WTC11 (cell line): ENCODE measurements around the gene CHRNB2.

ENCODE experiments used
- CREM ChIP-seq: sonication (generic); formaldehyde crosslinking; IDR thresholded peaks from 2 replicates; pipeline ENCODE4 v1.8.1; 2022; ENCODE audit warnings: mild to moderate bottlenecking, missing genetic modification reagents, moderate library complexity
- FOXK1 ChIP-seq: sonication (generic); formaldehyde crosslinking; IDR thresholded peaks from 2 replicates; pipeline ENCODE4 v1.8.0; 2022; ENCODE audit warnings: mild to moderate bottlenecking, moderate library complexity, missing genetic modification reagents
- GTF2I ChIP-seq: fragments of 250-450 bp; sonication (Bioruptor Pico); conservative IDR thresholded peaks from 2 replicates; pipeline ENCODE4 v1.4.0; 2021; ENCODE audit warnings: mild to moderate bottlenecking
- JUN ChIP-seq: sonication (generic); formaldehyde crosslinking; IDR thresholded peaks from 2 replicates; pipeline ENCODE4 v1.8.0; 2023; ENCODE audit warnings: mild to moderate bottlenecking, missing genetic modification reagents
- NR1H2 ChIP-seq: sonication (generic); formaldehyde crosslinking; IDR thresholded peaks from 2 replicates; pipeline ENCODE4 v1.9.0; 2021; ENCODE audit warnings: mild to moderate bottlenecking, moderate library complexity, missing genetic modification reagents
- ZBTB21 ChIP-seq: sonication (generic); formaldehyde crosslinking; IDR thresholded peaks from 2 replicates; pipeline ENCODE4 v1.8.1; 2023; ENCODE audit warnings: mild to moderate bottlenecking, missing genetic modification reagents, borderline replicate concordance
- TF ChIP-seq, protein P1 (sequence below): sonication (generic); formaldehyde crosslinking; conservative IDR thresholded peaks from 2 replicates; pipeline ENCODE4 v1.8.1; 2022; ENCODE audit warnings: mild to moderate bottlenecking, missing genetic modification reagents
- TF ChIP-seq, protein P2 (sequence below): fragments of 200-600 bp; IDR thresholded peaks from 2 replicates; pipeline ENCODE4 v1.8.0; 2022; ENCODE audit warnings: antibody characterized with exemption

DNA sequence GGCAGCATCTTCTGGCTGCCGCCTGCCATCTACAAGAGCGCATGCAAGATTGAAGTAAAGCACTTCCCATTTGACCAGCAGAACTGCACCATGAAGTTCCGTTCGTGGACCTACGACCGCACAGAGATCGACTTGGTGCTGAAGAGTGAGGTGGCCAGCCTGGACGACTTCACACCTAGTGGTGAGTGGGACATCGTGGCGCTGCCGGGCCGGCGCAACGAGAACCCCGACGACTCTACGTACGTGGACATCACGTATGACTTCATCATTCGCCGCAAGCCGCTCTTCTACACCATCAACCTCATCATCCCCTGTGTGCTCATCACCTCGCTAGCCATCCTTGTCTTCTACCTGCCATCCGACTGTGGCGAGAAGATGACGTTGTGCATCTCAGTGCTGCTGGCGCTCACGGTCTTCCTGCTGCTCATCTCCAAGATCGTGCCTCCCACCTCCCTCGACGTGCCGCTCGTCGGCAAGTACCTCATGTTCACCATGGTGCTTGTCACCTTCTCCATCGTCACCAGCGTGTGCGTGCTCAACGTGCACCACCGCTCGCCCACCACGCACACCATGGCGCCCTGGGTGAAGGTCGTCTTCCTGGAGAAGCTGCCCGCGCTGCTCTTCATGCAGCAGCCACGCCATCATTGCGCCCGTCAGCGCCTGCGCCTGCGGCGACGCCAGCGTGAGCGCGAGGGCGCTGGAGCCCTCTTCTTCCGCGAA is 3.8 kb downstream of the CHRNB2 start:
- TF ChIP-seq, protein P1, sequence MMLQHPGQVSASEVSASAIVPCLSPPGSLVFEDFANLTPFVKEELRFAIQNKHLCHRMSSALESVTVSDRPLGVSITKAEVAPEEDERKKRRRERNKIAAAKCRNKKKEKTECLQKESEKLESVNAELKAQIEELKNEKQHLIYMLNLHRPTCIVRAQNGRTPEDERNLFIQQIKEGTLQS (CRISPR knock-in tag), result no peak
- TF ChIP-seq, protein P2, sequence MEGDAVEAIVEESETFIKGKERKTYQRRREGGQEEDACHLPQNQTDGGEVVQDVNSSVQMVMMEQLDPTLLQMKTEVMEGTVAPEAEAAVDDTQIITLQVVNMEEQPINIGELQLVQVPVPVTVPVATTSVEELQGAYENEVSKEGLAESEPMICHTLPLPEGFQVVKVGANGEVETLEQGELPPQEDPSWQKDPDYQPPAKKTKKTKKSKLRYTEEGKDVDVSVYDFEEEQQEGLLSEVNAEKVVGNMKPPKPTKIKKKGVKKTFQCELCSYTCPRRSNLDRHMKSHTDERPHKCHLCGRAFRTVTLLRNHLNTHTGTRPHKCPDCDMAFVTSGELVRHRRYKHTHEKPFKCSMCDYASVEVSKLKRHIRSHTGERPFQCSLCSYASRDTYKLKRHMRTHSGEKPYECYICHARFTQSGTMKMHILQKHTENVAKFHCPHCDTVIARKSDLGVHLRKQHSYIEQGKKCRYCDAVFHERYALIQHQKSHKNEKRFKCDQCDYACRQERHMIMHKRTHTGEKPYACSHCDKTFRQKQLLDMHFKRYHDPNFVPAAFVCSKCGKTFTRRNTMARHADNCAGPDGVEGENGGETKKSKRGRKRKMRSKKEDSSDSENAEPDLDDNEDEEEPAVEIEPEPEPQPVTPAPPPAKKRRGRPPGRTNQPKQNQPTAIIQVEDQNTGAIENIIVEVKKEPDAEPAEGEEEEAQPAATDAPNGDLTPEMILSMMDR, result no peak
- TF ChIP-seq NR1H2 (CRISPR knock-in tag) (no peak), JUN (CRISPR knock-in tag) (no peak), CREM (CRISPR knock-in tag) (no peak), ZBTB21 (CRISPR knock-in tag) (no peak), GTF2I (CRISPR knock-in tag) (no peak), FOXK1 (CRISPR knock-in tag) (no peak)
